ENCODE results near the gene CCDC190. TPM values are rescaled to one million over a fixed set of nuclear protein-coding genes. Genes with fewer than 3 reads are reported as not detected.

The CCDC190 gene
- total and polyA plus RNA-seq, 9 of the 15 experiments (the other 6 are each of a cell fraction or from before 2014, with no cell fraction given) = not detected

DNA sequence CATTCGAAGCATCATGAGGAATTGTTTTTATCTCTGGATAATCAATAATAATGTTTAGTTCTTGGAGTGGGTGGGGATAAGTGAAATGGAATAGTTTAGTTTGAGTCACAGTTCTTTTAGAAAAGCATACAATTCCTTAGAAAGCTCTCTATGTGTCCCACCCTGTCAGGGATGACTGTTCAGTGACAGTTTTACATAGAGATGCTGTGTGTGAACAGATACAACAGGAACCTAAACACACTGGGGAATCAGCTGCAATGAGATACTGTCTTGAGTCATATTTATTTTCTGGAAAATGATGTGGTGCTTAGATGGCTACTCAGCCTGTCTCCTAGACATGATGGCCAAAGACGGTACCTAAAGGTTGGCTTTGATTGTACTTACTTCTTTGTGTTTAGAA lies 25.7 kb upstream of the CCDC190 start:
- H3K9ac ChIP-seq (ENCODE audit: insufficient read depth in 1 of 2, low read depth in 2 of 2, low read length in 2 of 2) = no peak overlapping the region
- intact Hi-C loops (cut with micrococcal nuclease) (no loop called here), in situ Hi-C loops (cut with MboI) (no loop called here)
- no peak for ATAC-seq
- ChIA-PET POLR2A (no interaction called here), CTCF (ENCODE audit: low intra/inter-chr PET ratio) (interaction anchor here (0.5 kb wide), 1 partner anchor 166 kb away, joined by 3 read pairs; no protein-coding TSS in a partner anchor)
- no peak for FAIRE-seq
- DNase-seq (ENCODE audit: extremely low read depth in 1 of 4, low spot score in 3 of 4) = no peak
- BruUV-seq (replicated peaks) = no TSS peak
- H3K9me3 ChIP-seq (replicated peaks; ENCODE audit: control insufficient read depth, insufficient read depth, low read depth, low read length) = no peaks in the 10 kb centered on the region
- H3K79me2 ChIP-seq (ENCODE audit: control insufficient read depth, insufficient read depth, low read length) = no peaks in the 10 kb centered on the region
- peaks cover 0 to 10% of the 10 kb centered on the region in 2 experiments; a peak in 2 of 5 replicates for H3K27me3 ChIP-seq (ENCODE audit: control insufficient read depth in 2 of 2, insufficient read depth in 2 of 2, low read length in 2 of 2)
- H3K4me3 ChIP-seq = no peak overlapping the region
- no peak overlapping the region for H3K4me2 ChIP-seq (ENCODE audit: insufficient read depth, low read length)
- 2% methylated on average over 2 of the region's 2 CpGs for WGBS (ENCODE audit: insufficient coverage, low coverage, missing lambda C conversion rate)
- no peak overlapping the region for H2AFZ ChIP-seq (ENCODE audit: low read depth, low read length)
- H3K27ac ChIP-seq (ENCODE audit: extremely low read depth, low read depth, low read length) = no peak overlapping the region
- H3K36me3 ChIP-seq (ENCODE audit: control insufficient read depth, insufficient read depth, low read length) = no peaks in the 10 kb centered on the region
- no peaks in the 10 kb centered on the region for H3K9me1 ChIP-seq (ENCODE audit: control insufficient read depth, insufficient read depth, low read length)
- H3K4me1 ChIP-seq (replicated peaks in 1 of 2; ENCODE audit: control insufficient read depth in 2 of 2, insufficient read depth in 2 of 2, low read length in 2 of 2) = no peaks in the 10 kb centered on the region
- H4K20me1 ChIP-seq (replicated peaks; ENCODE audit: control insufficient read depth, insufficient read depth, low read length) = no peaks in the 10 kb centered on the region
- TF ChIP-seq, protein P1, sequence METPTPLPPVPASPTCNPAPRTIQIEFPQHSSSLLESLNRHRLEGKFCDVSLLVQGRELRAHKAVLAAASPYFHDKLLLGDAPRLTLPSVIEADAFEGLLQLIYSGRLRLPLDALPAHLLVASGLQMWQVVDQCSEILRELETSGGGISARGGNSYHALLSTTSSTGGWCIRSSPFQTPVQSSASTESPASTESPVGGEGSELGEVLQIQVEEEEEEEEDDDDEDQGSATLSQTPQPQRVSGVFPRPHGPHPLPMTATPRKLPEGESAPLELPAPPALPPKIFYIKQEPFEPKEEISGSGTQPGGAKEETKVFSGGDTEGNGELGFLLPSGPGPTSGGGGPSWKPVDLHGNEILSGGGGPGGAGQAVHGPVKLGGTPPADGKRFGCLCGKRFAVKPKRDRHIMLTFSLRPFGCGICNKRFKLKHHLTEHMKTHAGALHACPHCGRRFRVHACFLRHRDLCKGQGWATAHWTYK (CRISPR knock-in tag; IDR thresholded peaks at IDR 0.05) = no peak
- TF ChIP-seq E2F5 (CRISPR knock-in tag; IDR thresholded peaks at IDR 0.05) = no peak
- TF ChIP-seq JUNB (CRISPR knock-in tag; conservative IDR thresholded peaks at IDR 0.05) = no peak
- TF ChIP-seq ZSCAN29 (IDR thresholded peaks at IDR 0.05) = no peak
- TF ChIP-seq TAF1 (IDR thresholded peaks at IDR 0.05; ENCODE audit: control insufficient read depth, extremely low read depth, insufficient read depth, low read length, severe bottlenecking) = no peak
- TF ChIP-seq XRCC3 (IDR thresholded peaks at IDR 0.05) = no peak
- TF ChIP-seq RBM22 (IDR thresholded peaks at IDR 0.05; ENCODE audit: low read depth, low read length, poor library complexity, severe bottlenecking) = no peak
- TF ChIP-seq HMG20B (CRISPR knock-in tag; IDR thresholded peaks at IDR 0.05) = no peak
- TF ChIP-seq BDP1 (IDR thresholded peaks at IDR 0.05; ENCODE audit: insufficient read depth, insufficient read length) = no peak
- no peak for TF ChIP-seq ZNF511 (CRISPR knock-in tag; IDR thresholded peaks at IDR 0.05)
- TF ChIP-seq PURB (CRISPR knock-in tag; IDR thresholded peaks at IDR 0.05; ENCODE audit: low read depth) = no peak
- TF ChIP-seq FOXJ3 (CRISPR knock-in tag; IDR thresholded peaks at IDR 0.05) = no peak
- TF ChIP-seq PCBP1 (IDR thresholded peaks at IDR 0.05; ENCODE audit: low read depth, low read length, poor library complexity, severe bottlenecking) = no peak
- TF ChIP-seq DEAF1 (CRISPR knock-in tag; IDR thresholded peaks at IDR 0.05) = no peak
- TF ChIP-seq, protein P2, sequence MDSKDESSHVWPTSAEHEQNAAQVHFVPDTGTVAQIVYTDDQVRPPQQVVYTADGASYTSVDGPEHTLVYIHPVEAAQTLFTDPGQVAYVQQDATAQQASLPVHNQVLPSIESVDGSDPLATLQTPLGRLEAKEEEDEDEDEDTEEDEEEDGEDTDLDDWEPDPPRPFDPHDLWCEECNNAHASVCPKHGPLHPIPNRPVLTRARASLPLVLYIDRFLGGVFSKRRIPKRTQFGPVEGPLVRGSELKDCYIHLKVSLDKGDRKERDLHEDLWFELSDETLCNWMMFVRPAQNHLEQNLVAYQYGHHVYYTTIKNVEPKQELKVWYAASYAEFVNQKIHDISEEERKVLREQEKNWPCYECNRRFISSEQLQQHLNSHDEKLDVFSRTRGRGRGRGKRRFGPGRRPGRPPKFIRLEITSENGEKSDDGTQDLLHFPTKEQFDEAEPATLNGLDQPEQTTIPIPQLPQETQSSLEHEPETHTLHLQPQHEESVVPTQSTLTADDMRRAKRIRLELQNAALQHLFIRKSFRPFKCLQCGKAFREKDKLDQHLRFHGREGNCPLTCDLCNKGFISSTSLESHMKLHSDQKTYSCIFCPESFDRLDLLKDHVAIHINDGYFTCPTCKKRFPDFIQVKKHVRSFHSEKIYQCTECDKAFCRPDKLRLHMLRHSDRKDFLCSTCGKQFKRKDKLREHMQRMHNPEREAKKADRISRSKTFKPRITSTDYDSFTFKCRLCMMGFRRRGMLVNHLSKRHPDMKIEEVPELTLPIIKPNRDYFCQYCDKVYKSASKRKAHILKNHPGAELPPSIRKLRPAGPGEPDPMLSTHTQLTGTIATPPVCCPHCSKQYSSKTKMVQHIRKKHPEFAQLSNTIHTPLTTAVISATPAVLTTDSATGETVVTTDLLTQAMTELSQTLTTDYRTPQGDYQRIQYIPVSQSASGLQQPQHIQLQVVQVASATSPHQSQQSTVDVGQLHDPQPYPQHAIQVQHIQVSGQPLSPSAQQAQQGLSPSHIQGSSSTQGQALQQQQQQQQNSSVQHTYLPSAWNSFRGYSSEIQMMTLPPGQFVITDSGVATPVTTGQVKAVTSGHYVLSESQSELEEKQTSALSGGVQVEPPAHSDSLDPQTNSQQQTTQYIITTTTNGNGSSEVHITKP (IDR thresholded peaks at IDR 0.05; ENCODE audit: partially characterized antibody) = no peak

Measured in K562 (cell line).